ENCODE measurements around the gene IL15RA.

The IL15RA gene

GRCh38 chr10:5973069-5973468, 4.3 kb downstream of the IL15RA start:
- ChIA-PET CTCF (no interaction called here), POLR2A (no interaction called here)
- DNase-seq (ENCODE audit: extremely low spot score) = no peak
- no peak for TF ChIP-seq CTCF (IDR thresholded peaks at IDR 0.05; ENCODE audit: control extremely low read depth, extremely low read depth, low read depth, missing control alignments)

GRCh38 chr10:5971886-5972285, 5.5 kb downstream of the IL15RA start:
- POLR2A ChIA-PET = interaction anchor here (1.2 kb wide), 1 partner anchor 82 kb away, joined by 4 read pairs; the partner anchor contains the start of genes ANKRD16 and FBH1

GRCh38 chr10:5971315-5971832, 6.0 kb downstream of the IL15RA start:
- TF ChIP-seq CTCF (IDR thresholded peaks at IDR 0.05; ENCODE audit: control extremely low read depth, extremely low read depth, low read depth, missing control alignments) = no peak
- DNase-seq (ENCODE audit: extremely low spot score) = peak; percentile 44
- ChIA-PET CTCF (interaction anchor here (1.0 to 2.0 kb wide), 3 partner anchors 12 to 115 kb away, joined by 3 to 8 read pairs (median 5); partner anchors contain the start of genes ANKRD16 and FBH1), POLR2A (interaction anchor here (1.2 kb wide), 1 partner anchor 82 kb away, joined by 4 read pairs; the partner anchor contains the start of genes ANKRD16 and FBH1)

More at GRCh38 chr10:5971886-5972285, 5.5 kb downstream of the IL15RA start:
- no peak for DNase-seq (ENCODE audit: extremely low spot score)
- no peak for TF ChIP-seq CTCF (IDR thresholded peaks at IDR 0.05; ENCODE audit: control extremely low read depth, extremely low read depth, low read depth, missing control alignments)
- CTCF ChIA-PET = interaction anchor here (1.0 to 2.0 kb wide), 2 partner anchors 13 to 115 kb away, joined by 3 to 8 read pairs; no protein-coding TSS in a partner anchor

GRCh38 chr10:5970527-5970926, 6.8 kb downstream of the IL15RA start:
- TF ChIP-seq CTCF (IDR thresholded peaks at IDR 0.05; ENCODE audit: control extremely low read depth, extremely low read depth, low read depth, missing control alignments) = no peak
- ChIA-PET POLR2A (no interaction called here), CTCF (interaction anchor here (1.2 kb wide), 1 partner anchor 80 kb away, joined by 5 read pairs; the partner anchor contains the start of genes ANKRD16 and FBH1)
- DNase-seq (ENCODE audit: extremely low spot score) = no peak

DNA sequence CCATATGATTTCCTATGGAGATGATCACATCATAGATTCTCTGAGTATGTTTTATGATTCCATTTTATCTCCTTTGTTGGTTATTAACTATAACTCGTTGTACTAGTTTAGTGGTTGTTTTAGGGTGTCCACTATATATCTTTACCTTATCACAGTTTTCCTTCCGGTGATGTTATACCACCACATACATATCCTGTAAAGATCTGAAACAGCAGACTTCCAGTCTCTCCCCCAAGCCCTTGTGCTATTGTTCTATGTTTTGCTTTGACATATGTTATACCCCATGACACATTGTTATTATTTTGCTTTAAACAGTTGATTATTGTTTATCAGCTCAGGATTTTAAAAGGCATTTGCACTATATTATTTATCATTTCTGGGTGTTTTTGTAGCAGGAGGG, 7.3 kb downstream of the IL15RA start:
- ChIA-PET POLR2A (no interaction called here), CTCF (no interaction called here)
- no peak for DNase-seq (ENCODE audit: extremely low spot score)
- TF ChIP-seq CTCF (IDR thresholded peaks at IDR 0.05; ENCODE audit: control extremely low read depth, extremely low read depth, low read depth, missing control alignments) = no peak

- ChIA-PET POLR2A (no interaction called here), CTCF (no interaction called here)
- TF ChIP-seq CTCF (IDR thresholded peaks at IDR 0.05; ENCODE audit: control extremely low read depth, extremely low read depth, low read depth, missing control alignments) = no peak
- DNase-seq (ENCODE audit: extremely low spot score) = no peak
These were observed 8.5 kb downstream of the IL15RA start for GRCh38 chr10:5968681-5969453.

Measured in GM10248 (cell line).